Gastrocnemius medialis (tissue), 4 donors: ENCODE data around the gene KIF21B.

Experiments
- POLR2A ChIP-seq, 2 donors: fragments of 450-650 bp; IDR thresholded peaks; one replicate each; pipeline ENCODE4 v1.6.1; 2017; ENCODE audit warnings: antibody characterized with exemption in 2 of 2, mild to moderate bottlenecking in 2 of 2, moderate library complexity in 2 of 2
- TF ChIP-seq, protein P1 (sequence below), 5 experiments: fragments of 450-650 bp in 3 of 5; fragments of 200-600 bp in 2 of 5; sonication (generic) in 2 of 5; IDR thresholded peaks in 4 of 5; conservative IDR thresholded peaks in 1 of 5; 1 replicate in 4 of 5; 2 replicates in 1 of 5; pipeline ENCODE4 v1.5.1; 2016 to 2019; ENCODE audit warnings: antibody characterized with exemption in 5 of 5, mild to moderate bottlenecking in 3 of 5, moderate library complexity in 3 of 5

DNA sequence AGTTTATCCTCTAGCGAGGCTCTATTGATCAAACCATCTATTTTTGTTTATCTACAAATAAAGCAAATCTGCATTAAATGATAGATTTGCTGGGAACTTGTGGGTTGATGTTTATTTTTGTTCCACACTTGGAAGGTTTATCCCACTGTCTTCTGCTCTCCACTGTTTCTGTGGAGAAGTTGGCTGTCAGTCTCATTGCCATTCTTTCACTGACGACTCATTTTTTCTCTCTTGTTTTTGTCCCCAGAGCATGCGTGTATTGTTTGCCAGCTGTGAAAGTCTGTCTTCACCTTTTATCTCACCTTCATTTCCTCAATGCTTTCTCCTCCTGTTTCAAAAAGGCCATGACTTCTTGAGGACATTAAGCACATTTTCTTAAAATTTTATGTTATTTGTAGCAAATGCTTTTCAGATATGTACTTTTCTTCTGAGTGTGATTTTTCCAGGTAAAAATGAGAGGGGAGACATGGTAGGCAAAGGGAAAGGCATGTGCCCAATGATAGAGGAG lies 76.4 kb downstream of the KIF21B start:
- TF ChIP-seq, protein P1, sequence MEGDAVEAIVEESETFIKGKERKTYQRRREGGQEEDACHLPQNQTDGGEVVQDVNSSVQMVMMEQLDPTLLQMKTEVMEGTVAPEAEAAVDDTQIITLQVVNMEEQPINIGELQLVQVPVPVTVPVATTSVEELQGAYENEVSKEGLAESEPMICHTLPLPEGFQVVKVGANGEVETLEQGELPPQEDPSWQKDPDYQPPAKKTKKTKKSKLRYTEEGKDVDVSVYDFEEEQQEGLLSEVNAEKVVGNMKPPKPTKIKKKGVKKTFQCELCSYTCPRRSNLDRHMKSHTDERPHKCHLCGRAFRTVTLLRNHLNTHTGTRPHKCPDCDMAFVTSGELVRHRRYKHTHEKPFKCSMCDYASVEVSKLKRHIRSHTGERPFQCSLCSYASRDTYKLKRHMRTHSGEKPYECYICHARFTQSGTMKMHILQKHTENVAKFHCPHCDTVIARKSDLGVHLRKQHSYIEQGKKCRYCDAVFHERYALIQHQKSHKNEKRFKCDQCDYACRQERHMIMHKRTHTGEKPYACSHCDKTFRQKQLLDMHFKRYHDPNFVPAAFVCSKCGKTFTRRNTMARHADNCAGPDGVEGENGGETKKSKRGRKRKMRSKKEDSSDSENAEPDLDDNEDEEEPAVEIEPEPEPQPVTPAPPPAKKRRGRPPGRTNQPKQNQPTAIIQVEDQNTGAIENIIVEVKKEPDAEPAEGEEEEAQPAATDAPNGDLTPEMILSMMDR (IDR thresholded peaks at IDR 0.05 in 4 of 5, conservative IDR thresholded peaks at IDR 0.05 in 1 of 5), result no peak
- no peak for TF ChIP-seq POLR2A (IDR thresholded peaks at IDR 0.05)
